SK-N-SH treated with all-trans-retinoic acid at 6 μM for 48 hours (cell line): ENCODE data around the gene HTR2A.
A peak's percentile ranks its signal among the peaks of the same experiment; 100 is the strongest.

Experiments
- ATAC-seq: fragments of 200-7000 bp; cut with Tn5 transposase; 3 replicates; pipeline ENCODE4 v1.9.1; 2020; ENCODE audit warnings: mild to moderate bottlenecking, moderate library complexity
- ARNTL ChIP-seq: fragments of 450-650 bp; formaldehyde crosslinking; IDR thresholded peaks from 2 replicates; pipeline ENCODE4 v1.5.0; 2020; ENCODE audit warnings: low read depth, mild to moderate bottlenecking, moderate library complexity, borderline replicate concordance
- BACH2 ChIP-seq: fragments of 250-450 bp; sonication (Bioruptor Pico); IDR thresholded peaks from 2 replicates; pipeline ENCODE4 v1.9.0; 2021; ENCODE audit warnings: mild to moderate bottlenecking, borderline replicate concordance
- CSDC2 ChIP-seq: fragments of 250-450 bp; sonication (Bioruptor Pico); IDR thresholded peaks from 2 replicates; pipeline ENCODE4 v1.5.0; 2020; ENCODE audit warnings: mild to moderate bottlenecking, moderate library complexity
- ESRRG ChIP-seq: fragments of 250-450 bp; sonication (Bioruptor Pico); IDR thresholded peaks from 2 replicates; pipeline ENCODE4 v1.6.1; 2021; ENCODE audit warnings: mild to moderate bottlenecking
- GLIS3 ChIP-seq: fragments of 250-450 bp; sonication (Bioruptor Pico); IDR thresholded peaks from 2 replicates; pipeline ENCODE4 v1.5.0; 2020; ENCODE audit warnings: mild to moderate bottlenecking, moderate library complexity
- ISL1 ChIP-seq: fragments of 250-450 bp; sonication (Bioruptor Pico); IDR thresholded peaks from 2 replicates; pipeline ENCODE4 v2.1.2; 2022; ENCODE audit warnings: mild to moderate bottlenecking, moderate library complexity
- OSR1 ChIP-seq: fragments of 250-450 bp; sonication (Bioruptor Pico); IDR thresholded peaks from 2 replicates; pipeline ENCODE4 v1.8.0; 2022; ENCODE audit warnings: moderate library complexity, mild to moderate bottlenecking, inconsistent platforms
- PPARA ChIP-seq: fragments of 250-450 bp; sonication (Bioruptor Pico); IDR thresholded peaks from 2 replicates; pipeline ENCODE4 v1.5.0; 2020; ENCODE audit warnings: mild to moderate bottlenecking, borderline replicate concordance
- RARB ChIP-seq: fragments of 250-450 bp; sonication (Bioruptor Pico); IDR thresholded peaks from 2 replicates; pipeline ENCODE4 v1.8.0; 2021; ENCODE audit warnings: mild to moderate bottlenecking, moderate library complexity
- SNAI2 ChIP-seq: fragments of 250-450 bp; sonication (Bioruptor Pico); IDR thresholded peaks from 2 replicates; pipeline ENCODE4 v1.5.0; 2020; ENCODE audit warnings: mild to moderate bottlenecking, moderate library complexity
- TCF4 ChIP-seq: fragments of 250-450 bp; sonication (Bioruptor Pico); IDR thresholded peaks from 2 replicates; pipeline ENCODE4 v1.8.0; 2021; ENCODE audit warnings: mild to moderate bottlenecking, moderate library complexity, borderline replicate concordance
- TOX ChIP-seq: fragments of 250-450 bp; sonication (Bioruptor Pico); IDR thresholded peaks from 2 replicates; pipeline ENCODE4 v1.8.0; 2021; ENCODE audit warnings: mild to moderate bottlenecking, moderate library complexity, borderline replicate concordance
- ZC3H10 ChIP-seq: fragments of 250-450 bp; sonication (Bioruptor Pico); IDR thresholded peaks from 2 replicates; pipeline ENCODE4 v1.5.1; 2021; ENCODE audit warnings: mild to moderate bottlenecking, moderate library complexity
- ZFP3 ChIP-seq: fragments of 250-450 bp; sonication (Bioruptor Pico); IDR thresholded peaks from 2 replicates; pipeline ENCODE4 v1.5.0; 2020; ENCODE audit warnings: mild to moderate bottlenecking, moderate library complexity
- ZFP30 ChIP-seq: fragments of 450-650 bp; formaldehyde crosslinking; IDR thresholded peaks from 2 replicates; pipeline ENCODE4 v1.5.0; 2022; ENCODE audit warnings: mild to moderate bottlenecking, moderate library complexity
- ZNF565 ChIP-seq: fragments of 450-650 bp; formaldehyde crosslinking; conservative IDR thresholded peaks from 2 replicates; pipeline ENCODE4 v1.5.0; 2020; ENCODE audit warnings: low read depth, mild to moderate bottlenecking, moderate library complexity
- ZNF70 ChIP-seq: fragments of 450-650 bp; formaldehyde crosslinking; IDR thresholded peaks from 2 replicates; pipeline ENCODE4 v1.5.0; 2020; ENCODE audit warnings: mild to moderate bottlenecking, moderate library complexity
- ZNF8 ChIP-seq: fragments of 450-650 bp; formaldehyde crosslinking; IDR thresholded peaks from 2 replicates; pipeline ENCODE4 v1.5.0; 2020; ENCODE audit warnings: mild to moderate bottlenecking, moderate library complexity
- TF ChIP-seq, protein P1 (sequence below): fragments of 250-450 bp; sonication (Bioruptor Pico); IDR thresholded peaks from 2 replicates; pipeline ENCODE4 v1.5.1; 2021; ENCODE audit warnings: mild to moderate bottlenecking, moderate library complexity
- TF ChIP-seq, protein P2 (sequence below): fragments of 250-450 bp; sonication (Bioruptor Pico); IDR thresholded peaks from 2 replicates; pipeline ENCODE4 v1.5.1; 2020; ENCODE audit warnings: low read depth, mild to moderate bottlenecking, moderate library complexity
- TF ChIP-seq, protein P3 (sequence below): fragments of 250-450 bp; sonication (Bioruptor Pico); IDR thresholded peaks from 2 replicates; pipeline ENCODE4 v1.8.0; 2020; ENCODE audit warnings: mild to moderate bottlenecking, moderate library complexity, borderline replicate concordance

HTR2A gene

DNA sequence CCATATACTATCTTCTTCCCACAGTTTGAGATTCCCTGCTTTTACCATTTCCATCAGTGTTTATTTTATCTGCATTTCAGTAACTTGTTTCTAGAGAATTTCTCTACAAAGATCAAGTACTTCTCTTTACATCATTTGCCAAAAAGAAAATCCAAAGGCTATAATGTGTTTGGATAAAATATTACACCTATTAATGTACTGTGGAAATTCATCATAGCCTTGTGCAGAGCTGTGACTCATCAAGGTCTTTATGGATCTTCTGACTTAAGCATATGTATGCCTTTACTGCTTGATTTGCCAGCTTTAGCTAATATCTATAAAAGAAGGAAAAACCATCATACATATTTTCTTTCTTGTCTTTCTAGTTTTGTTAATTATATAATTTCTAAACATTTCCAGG, 9.6 kb upstream of the HTR2A start:
- ATAC-seq = no peak
- TF ChIP-seq ZNF565 (CRISPR knock-in tag) = no peak
- TF ChIP-seq ZNF70 = no peak
- TF ChIP-seq ZNF8 (CRISPR knock-in tag) = no peak
- TF ChIP-seq TOX (CRISPR knock-in tag) = no peak
- TF ChIP-seq PPARA (CRISPR knock-in tag) = no peak
- TF ChIP-seq ZFP3 (CRISPR knock-in tag) = no peak
- no peak for TF ChIP-seq ISL1 (CRISPR knock-in tag)
- no peak for TF ChIP-seq ZC3H10 (CRISPR knock-in tag)
- TF ChIP-seq BACH2 = no peak
- TF ChIP-seq, protein P1, sequence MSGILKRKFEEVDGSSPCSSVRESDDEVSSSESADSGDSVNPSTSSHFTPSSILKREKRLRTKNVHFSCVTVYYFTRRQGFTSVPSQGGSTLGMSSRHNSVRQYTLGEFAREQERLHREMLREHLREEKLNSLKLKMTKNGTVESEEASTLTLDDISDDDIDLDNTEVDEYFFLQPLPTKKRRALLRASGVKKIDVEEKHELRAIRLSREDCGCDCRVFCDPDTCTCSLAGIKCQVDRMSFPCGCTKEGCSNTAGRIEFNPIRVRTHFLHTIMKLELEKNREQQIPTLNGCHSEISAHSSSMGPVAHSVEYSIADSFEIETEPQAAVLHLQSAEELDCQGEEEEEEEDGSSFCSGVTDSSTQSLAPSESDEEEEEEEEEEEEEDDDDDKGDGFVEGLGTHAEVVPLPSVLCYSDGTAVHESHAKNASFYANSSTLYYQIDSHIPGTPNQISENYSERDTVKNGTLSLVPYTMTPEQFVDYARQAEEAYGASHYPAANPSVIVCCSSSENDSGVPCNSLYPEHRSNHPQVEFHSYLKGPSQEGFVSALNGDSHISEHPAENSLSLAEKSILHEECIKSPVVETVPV (CRISPR knock-in tag) = no peak
- no peak for TF ChIP-seq RARB
- TF ChIP-seq, protein P2, sequence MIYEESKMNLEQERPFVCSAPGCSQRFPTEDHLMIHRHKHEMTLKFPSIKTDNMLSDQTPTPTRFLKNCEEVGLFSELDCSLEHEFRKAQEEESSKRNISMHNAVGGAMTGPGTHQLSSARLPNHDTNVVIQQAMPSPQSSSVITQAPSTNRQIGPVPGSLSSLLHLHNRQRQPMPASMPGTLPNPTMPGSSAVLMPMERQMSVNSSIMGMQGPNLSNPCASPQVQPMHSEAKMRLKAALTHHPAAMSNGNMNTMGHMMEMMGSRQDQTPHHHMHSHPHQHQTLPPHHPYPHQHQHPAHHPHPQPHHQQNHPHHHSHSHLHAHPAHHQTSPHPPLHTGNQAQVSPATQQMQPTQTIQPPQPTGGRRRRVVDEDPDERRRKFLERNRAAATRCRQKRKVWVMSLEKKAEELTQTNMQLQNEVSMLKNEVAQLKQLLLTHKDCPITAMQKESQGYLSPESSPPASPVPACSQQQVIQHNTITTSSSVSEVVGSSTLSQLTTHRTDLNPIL (CRISPR knock-in tag) = no peak
- TF ChIP-seq ESRRG (CRISPR knock-in tag) = no peak
- TF ChIP-seq, protein P3, sequence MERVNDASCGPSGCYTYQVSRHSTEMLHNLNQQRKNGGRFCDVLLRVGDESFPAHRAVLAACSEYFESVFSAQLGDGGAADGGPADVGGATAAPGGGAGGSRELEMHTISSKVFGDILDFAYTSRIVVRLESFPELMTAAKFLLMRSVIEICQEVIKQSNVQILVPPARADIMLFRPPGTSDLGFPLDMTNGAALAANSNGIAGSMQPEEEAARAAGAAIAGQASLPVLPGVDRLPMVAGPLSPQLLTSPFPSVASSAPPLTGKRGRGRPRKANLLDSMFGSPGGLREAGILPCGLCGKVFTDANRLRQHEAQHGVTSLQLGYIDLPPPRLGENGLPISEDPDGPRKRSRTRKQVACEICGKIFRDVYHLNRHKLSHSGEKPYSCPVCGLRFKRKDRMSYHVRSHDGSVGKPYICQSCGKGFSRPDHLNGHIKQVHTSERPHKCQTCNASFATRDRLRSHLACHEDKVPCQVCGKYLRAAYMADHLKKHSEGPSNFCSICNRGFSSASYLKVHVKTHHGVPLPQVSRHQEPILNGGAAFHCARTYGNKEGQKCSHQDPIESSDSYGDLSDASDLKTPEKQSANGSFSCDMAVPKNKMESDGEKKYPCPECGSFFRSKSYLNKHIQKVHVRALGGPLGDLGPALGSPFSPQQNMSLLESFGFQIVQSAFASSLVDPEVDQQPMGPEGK (CRISPR knock-in tag) = no peak

DNA sequence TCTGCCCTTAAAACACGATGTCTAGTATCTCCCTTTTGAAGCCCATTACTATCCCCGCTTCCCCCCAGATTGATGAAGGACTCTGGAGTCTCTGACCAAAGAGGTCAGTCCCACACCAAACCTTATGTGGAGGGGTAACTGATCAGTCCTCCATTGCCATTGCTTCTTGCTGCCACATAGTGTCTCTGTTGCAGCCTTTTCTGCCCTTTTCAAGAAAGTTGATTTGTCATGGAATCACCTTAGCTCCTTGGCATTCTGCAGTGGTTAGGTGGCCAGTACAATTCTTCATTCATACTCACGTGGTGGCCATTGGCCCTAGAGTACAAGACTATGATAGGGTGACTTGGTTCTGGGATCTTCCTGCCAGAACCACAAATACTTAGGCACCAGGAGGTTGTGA, 8.4 kb upstream of the HTR2A start:
- no peak for TF ChIP-seq ZFP3 (CRISPR knock-in tag)
- TF ChIP-seq PPARA (CRISPR knock-in tag) = no peak
- TF ChIP-seq ESRRG (CRISPR knock-in tag) = no peak
- TF ChIP-seq, protein P1 (CRISPR knock-in tag) = no peak
- ATAC-seq = peak; percentile 54; the same call in 2 of the 3 replicates

DNA sequence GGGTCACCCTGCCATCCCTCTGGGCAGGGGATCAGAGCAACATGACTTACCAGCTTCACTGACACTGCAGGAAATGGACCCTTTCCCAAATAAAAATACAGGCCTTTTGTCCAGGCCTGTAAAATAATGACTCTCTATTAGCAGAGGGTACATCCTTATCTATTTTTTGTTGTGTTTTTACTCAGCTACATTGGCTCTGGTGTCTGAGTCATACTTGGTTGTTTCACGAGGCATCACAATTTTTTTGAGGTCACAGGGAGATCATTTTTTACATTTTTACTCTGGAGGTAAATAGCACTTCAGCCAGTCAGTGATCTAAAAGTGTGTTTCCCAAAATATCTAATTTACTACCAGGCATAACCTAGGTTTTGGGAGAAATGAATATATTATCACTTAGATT, 6.9 kb upstream of the HTR2A start:
- ATAC-seq = peak; percentile 60

More for the DNA sequence above, 6.9 kb upstream of the HTR2A start:
- TF ChIP-seq CSDC2 (CRISPR knock-in tag) = no peak
- no peak for TF ChIP-seq SNAI2 (CRISPR knock-in tag)
- no peak for TF ChIP-seq ARNTL (CRISPR knock-in tag)
- TF ChIP-seq OSR1 = no peak
- TF ChIP-seq TCF4 (CRISPR knock-in tag) = no peak
- TF ChIP-seq, protein P2 (CRISPR knock-in tag) = no peak
- TF ChIP-seq ZFP30 (CRISPR knock-in tag) = no peak
- TF ChIP-seq, protein P3 (CRISPR knock-in tag) = no peak
- TF ChIP-seq PPARA (CRISPR knock-in tag) = no peak
- TF ChIP-seq TOX (CRISPR knock-in tag) = no peak
- TF ChIP-seq, protein P1 (CRISPR knock-in tag) = no peak
- no peak for TF ChIP-seq ISL1 (CRISPR knock-in tag)
- no peak for TF ChIP-seq GLIS3 (CRISPR knock-in tag)
- TF ChIP-seq BACH2 = no peak
- TF ChIP-seq ESRRG (CRISPR knock-in tag) = no peak
- TF ChIP-seq ZNF70 = no peak
- TF ChIP-seq, all 23 proteins: peak for 0
